WTC11 (cell line): Measurements from ENCODE around the gene PALMD. TPM values are rescaled to one million over a fixed set of nuclear protein-coding genes. Genes with fewer than 3 reads are reported as not detected.

Experiments used
- ATAC-seq: fragments of 200-7000 bp; cut with Tn5 transposase; 2 replicates; pipeline ENCODE4 v1.10.0; 2021; ENCODE audit warnings: mild to moderate bottlenecking, moderate library complexity
- CTCF ChIA-PET: fragments of 300-600 bp; sonication (Branson Sonifier 250); formaldehyde crosslinking; loops from one replicate; lab custom pipeline; 2021; ENCODE audit warnings: antibody characterized with exemption; lab: Charles Lee
- POLR2A ChIA-PET: fragments of 350-600 bp; sonication (Branson Sonifier 250); formaldehyde crosslinking; loops from one replicate; lab custom pipeline; 2021; ENCODE audit warnings: antibody characterized with exemption; lab: Charles Lee
- DNase-seq: peaks from one replicate; pipeline ENCODE4 v3.0.0; 2021; ENCODE audit warnings: low spot score
- H3K27ac Mint-ChIP-seq: 2 replicates; pipeline ENCODE4 v1.8.0; 2021; ENCODE audit warnings: mixed read lengths
- H3K27me3 Mint-ChIP-seq: 2 replicates; pipeline ENCODE4 v1.8.0; 2021; ENCODE audit warnings: low read depth, mild to moderate bottlenecking, moderate library complexity, mixed read lengths
- H3K36me3 Mint-ChIP-seq: 2 replicates; pipeline ENCODE4 v1.8.0; 2021; ENCODE audit warnings: mixed read lengths
- H3K4me1 Mint-ChIP-seq: 2 replicates; pipeline ENCODE4 v1.8.0; 2022; ENCODE audit warnings: mixed read lengths
- H3K4me3 Mint-ChIP-seq: 2 replicates; pipeline ENCODE4 v1.8.0; 2021; ENCODE audit warnings: mild to moderate bottlenecking, moderate library complexity, mixed read lengths
- H3K9me3 Mint-ChIP-seq: 2 replicates; pipeline ENCODE4 v1.8.0; 2021; ENCODE audit warnings: mixed read lengths
- ATF1 ChIP-seq: sonication (generic); formaldehyde crosslinking; IDR thresholded peaks from 2 replicates; pipeline ENCODE4 v1.8.1; 2023; ENCODE audit warnings: mild to moderate bottlenecking, moderate library complexity, missing genetic modification reagents
- FOXK1 ChIP-seq: sonication (generic); formaldehyde crosslinking; IDR thresholded peaks from 2 replicates; pipeline ENCODE4 v1.8.0; 2022; ENCODE audit warnings: mild to moderate bottlenecking, moderate library complexity, missing genetic modification reagents
- IRF2 ChIP-seq: sonication (generic); formaldehyde crosslinking; IDR thresholded peaks from 2 replicates; pipeline ENCODE4 v1.8.0; 2022; ENCODE audit warnings: low read depth, missing genetic modification reagents, borderline replicate concordance
- NFATC4 ChIP-seq: fragments of 250-450 bp; sonication (Bioruptor Pico); IDR thresholded peaks from 2 replicates; pipeline ENCODE4 v1.9.0; 2021; ENCODE audit warnings: mild to moderate bottlenecking
- NFE2L1 ChIP-seq: sonication (generic); formaldehyde crosslinking; IDR thresholded peaks from 2 replicates; pipeline ENCODE4 v1.8.1; 2023; ENCODE audit warnings: missing genetic modification reagents
- NR1H2 ChIP-seq: sonication (generic); formaldehyde crosslinking; IDR thresholded peaks from 2 replicates; pipeline ENCODE4 v1.9.0; 2021; ENCODE audit warnings: mild to moderate bottlenecking, moderate library complexity, missing genetic modification reagents
- ZBTB21 ChIP-seq: sonication (generic); formaldehyde crosslinking; IDR thresholded peaks from 2 replicates; pipeline ENCODE4 v1.8.1; 2023; ENCODE audit warnings: mild to moderate bottlenecking, missing genetic modification reagents, borderline replicate concordance
- ZNF263 ChIP-seq: sonication (generic); formaldehyde crosslinking; IDR thresholded peaks from 2 replicates; pipeline ENCODE4 v1.8.1; 2022; ENCODE audit warnings: low read depth, mild to moderate bottlenecking, moderate library complexity, missing genetic modification reagents
- ZNF317 ChIP-seq: sonication (generic); formaldehyde crosslinking; IDR thresholded peaks from 2 replicates; pipeline ENCODE4 v1.8.1; 2023; ENCODE audit warnings: low read depth, mild to moderate bottlenecking, moderate library complexity, missing genetic modification reagents, borderline replicate concordance
- ZNF396 ChIP-seq: fragments of 250-450 bp; sonication (Bioruptor Pico); IDR thresholded peaks from 2 replicates; pipeline ENCODE4 v1.8.0; 2021; ENCODE audit warnings: mild to moderate bottlenecking, moderate library complexity, borderline replicate concordance
- ZNF416 ChIP-seq: fragments of 250-450 bp; sonication (Bioruptor Pico); IDR thresholded peaks from 2 replicates; pipeline ENCODE4 v1.9.0; 2021; ENCODE audit warnings: mild to moderate bottlenecking, inconsistent platforms
- total RNA-seq: library from RNA; stranded (reverse); gene quantifications from 3 replicates; pipeline ENCODE4 v1.2.3, GENCODE V29; 2021
- TF ChIP-seq, protein P1 (sequence below): sonication (generic); formaldehyde crosslinking; IDR thresholded peaks from 2 replicates; pipeline ENCODE4 v1.8.1; 2023; ENCODE audit warnings: mild to moderate bottlenecking, missing genetic modification reagents
- TF ChIP-seq, protein P2 (sequence below): fragments of 250-450 bp; sonication (Bioruptor Pico); IDR thresholded peaks from 2 replicates; pipeline ENCODE4 v1.9.0; 2021; ENCODE audit warnings: mild to moderate bottlenecking, borderline replicate concordance
- TF ChIP-seq, protein P3 (sequence below): sonication (generic); formaldehyde crosslinking; IDR thresholded peaks from 2 replicates; pipeline ENCODE4 v1.8.0; 2022; ENCODE audit warnings: mild to moderate bottlenecking, missing genetic modification reagents
- TF ChIP-seq, protein P4 (sequence below): sonication (generic); formaldehyde crosslinking; IDR thresholded peaks from 2 replicates; pipeline ENCODE4 v1.8.0; 2022; ENCODE audit warnings: mild to moderate bottlenecking, missing genetic modification reagents
- TF ChIP-seq, protein P5 (sequence below): sonication (generic); formaldehyde crosslinking; IDR thresholded peaks from 2 replicates; pipeline ENCODE4 v1.8.0; 2023; ENCODE audit warnings: missing genetic modification reagents, mild to moderate bottlenecking, borderline replicate concordance
- TF ChIP-seq, protein P6 (sequence below): sonication (generic); formaldehyde crosslinking; IDR thresholded peaks from 2 replicates; pipeline ENCODE4 v1.8.0; 2023; ENCODE audit warnings: missing genetic modification reagents
- TF ChIP-seq, protein P7 (sequence below): fragments of 200-600 bp; IDR thresholded peaks from 2 replicates; pipeline ENCODE4 v1.8.0; 2022; ENCODE audit warnings: antibody characterized with exemption
- TF ChIP-seq, protein P8 (sequence below): fragments of 250-450 bp; sonication (Bioruptor Pico); IDR thresholded peaks from 2 replicates; pipeline ENCODE4 v1.9.0; 2021; ENCODE audit warnings: mild to moderate bottlenecking
- TF ChIP-seq, protein P9 (sequence below): sonication (generic); formaldehyde crosslinking; conservative IDR thresholded peaks from 2 replicates; pipeline ENCODE4 v1.8.1; 2022; ENCODE audit warnings: mild to moderate bottlenecking, missing genetic modification reagents

PALMD gene
- total RNA-seq, 1 experiment from 2014 or later, result 0.07 TPM

DNA sequence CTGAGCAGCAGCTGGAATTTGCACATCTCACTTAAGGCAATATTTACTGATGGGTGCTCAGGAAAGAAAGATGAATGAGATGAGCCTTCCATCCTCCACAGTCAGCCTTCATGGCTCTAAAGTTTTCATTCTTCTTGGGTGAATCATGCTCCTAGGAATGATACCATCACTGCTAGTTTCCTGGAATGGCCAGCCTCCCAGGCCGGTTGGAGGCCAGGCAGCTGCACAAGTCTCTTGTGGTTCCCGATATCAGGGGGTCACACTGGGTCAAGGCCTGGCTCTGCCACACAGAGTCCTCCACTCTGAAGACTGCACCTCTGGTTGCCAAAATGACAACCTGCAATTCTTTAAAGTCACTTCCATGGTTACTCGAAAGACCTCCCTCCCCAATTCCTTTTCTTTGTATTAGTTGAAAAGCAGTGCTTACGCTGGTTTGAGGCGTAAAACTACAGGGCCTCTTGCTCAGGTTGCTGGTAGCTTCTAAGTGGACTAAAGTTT lies 46.2 kb upstream of the PALMD start (continued):
- TF ChIP-seq, protein P1, sequence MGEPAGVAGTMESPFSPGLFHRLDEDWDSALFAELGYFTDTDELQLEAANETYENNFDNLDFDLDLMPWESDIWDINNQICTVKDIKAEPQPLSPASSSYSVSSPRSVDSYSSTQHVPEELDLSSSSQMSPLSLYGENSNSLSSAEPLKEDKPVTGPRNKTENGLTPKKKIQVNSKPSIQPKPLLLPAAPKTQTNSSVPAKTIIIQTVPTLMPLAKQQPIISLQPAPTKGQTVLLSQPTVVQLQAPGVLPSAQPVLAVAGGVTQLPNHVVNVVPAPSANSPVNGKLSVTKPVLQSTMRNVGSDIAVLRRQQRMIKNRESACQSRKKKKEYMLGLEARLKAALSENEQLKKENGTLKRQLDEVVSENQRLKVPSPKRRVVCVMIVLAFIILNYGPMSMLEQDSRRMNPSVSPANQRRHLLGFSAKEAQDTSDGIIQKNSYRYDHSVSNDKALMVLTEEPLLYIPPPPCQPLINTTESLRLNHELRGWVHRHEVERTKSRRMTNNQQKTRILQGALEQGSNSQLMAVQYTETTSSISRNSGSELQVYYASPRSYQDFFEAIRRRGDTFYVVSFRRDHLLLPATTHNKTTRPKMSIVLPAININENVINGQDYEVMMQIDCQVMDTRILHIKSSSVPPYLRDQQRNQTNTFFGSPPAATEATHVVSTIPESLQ, result no peak
- TF ChIP-seq NFE2L1 (CRISPR knock-in tag), result no peak
- TF ChIP-seq, protein P2, sequence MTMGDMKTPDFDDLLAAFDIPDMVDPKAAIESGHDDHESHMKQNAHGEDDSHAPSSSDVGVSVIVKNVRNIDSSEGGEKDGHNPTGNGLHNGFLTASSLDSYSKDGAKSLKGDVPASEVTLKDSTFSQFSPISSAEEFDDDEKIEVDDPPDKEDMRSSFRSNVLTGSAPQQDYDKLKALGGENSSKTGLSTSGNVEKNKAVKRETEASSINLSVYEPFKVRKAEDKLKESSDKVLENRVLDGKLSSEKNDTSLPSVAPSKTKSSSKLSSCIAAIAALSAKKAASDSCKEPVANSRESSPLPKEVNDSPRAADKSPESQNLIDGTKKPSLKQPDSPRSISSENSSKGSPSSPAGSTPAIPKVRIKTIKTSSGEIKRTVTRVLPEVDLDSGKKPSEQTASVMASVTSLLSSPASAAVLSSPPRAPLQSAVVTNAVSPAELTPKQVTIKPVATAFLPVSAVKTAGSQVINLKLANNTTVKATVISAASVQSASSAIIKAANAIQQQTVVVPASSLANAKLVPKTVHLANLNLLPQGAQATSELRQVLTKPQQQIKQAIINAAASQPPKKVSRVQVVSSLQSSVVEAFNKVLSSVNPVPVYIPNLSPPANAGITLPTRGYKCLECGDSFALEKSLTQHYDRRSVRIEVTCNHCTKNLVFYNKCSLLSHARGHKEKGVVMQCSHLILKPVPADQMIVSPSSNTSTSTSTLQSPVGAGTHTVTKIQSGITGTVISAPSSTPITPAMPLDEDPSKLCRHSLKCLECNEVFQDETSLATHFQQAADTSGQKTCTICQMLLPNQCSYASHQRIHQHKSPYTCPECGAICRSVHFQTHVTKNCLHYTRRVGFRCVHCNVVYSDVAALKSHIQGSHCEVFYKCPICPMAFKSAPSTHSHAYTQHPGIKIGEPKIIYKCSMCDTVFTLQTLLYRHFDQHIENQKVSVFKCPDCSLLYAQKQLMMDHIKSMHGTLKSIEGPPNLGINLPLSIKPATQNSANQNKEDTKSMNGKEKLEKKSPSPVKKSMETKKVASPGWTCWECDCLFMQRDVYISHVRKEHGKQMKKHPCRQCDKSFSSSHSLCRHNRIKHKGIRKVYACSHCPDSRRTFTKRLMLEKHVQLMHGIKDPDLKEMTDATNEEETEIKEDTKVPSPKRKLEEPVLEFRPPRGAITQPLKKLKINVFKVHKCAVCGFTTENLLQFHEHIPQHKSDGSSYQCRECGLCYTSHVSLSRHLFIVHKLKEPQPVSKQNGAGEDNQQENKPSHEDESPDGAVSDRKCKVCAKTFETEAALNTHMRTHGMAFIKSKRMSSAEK (CRISPR knock-in tag), result no peak
- no peak for TF ChIP-seq IRF2 (CRISPR knock-in tag)
- no peak for TF ChIP-seq ZNF317

DNA sequence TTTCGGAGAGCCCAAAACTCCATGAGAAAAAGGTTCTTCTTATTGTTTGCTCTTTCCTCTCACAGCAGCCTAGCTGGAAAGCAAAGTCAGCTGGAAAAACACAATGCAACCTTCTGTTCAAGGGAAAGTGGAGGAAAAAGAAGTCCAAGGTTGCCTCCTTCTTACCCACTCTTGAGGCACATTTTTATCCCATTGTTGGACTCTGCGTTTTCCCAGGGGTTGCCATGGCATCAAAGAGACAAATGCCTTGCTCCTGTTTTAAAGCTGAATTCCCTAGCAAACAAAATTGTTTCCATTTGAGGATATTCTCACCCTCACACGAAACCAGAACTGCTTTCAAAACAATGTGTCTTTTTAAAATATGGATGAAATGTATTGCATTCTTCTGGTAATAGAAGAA lies 45.1 kb upstream of the PALMD start:
- Mint-ChIP-seq H3K36me3 (no peaks in the 10 kb centered on the region), H3K4me3 (no peak overlapping the region), H3K27me3 (no peaks in the 10 kb centered on the region), H3K27ac (no peak overlapping the region), H3K9me3 (peaks cover 8% of the 10 kb centered on the region), H3K4me1 (no peaks in the 10 kb centered on the region)
- no peak for TF ChIP-seq NR1H2 (CRISPR knock-in tag)
- no peak for TF ChIP-seq ZBTB21 (CRISPR knock-in tag)
- TF ChIP-seq ZNF416 (CRISPR knock-in tag), result no peak
- no peak for TF ChIP-seq NFATC4
- TF ChIP-seq, protein P3, sequence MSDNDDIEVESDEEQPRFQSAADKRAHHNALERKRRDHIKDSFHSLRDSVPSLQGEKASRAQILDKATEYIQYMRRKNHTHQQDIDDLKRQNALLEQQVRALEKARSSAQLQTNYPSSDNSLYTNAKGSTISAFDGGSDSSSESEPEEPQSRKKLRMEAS, result no peak
- TF ChIP-seq, protein P4, sequence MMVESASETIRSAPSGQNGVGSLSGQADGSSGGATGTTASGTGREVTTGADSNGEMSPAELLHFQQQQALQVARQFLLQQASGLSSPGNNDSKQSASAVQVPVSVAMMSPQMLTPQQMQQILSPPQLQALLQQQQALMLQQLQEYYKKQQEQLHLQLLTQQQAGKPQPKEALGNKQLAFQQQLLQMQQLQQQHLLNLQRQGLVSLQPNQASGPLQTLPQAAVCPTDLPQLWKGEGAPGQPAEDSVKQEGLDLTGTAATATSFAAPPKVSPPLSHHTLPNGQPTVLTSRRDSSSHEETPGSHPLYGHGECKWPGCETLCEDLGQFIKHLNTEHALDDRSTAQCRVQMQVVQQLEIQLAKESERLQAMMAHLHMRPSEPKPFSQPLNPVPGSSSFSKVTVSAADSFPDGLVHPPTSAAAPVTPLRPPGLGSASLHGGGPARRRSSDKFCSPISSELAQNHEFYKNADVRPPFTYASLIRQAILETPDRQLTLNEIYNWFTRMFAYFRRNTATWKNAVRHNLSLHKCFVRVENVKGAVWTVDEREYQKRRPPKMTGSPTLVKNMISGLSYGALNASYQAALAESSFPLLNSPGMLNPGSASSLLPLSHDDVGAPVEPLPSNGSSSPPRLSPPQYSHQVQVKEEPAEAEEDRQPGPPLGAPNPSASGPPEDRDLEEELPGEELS (CRISPR knock-in tag), result no peak
- TF ChIP-seq, protein P5, sequence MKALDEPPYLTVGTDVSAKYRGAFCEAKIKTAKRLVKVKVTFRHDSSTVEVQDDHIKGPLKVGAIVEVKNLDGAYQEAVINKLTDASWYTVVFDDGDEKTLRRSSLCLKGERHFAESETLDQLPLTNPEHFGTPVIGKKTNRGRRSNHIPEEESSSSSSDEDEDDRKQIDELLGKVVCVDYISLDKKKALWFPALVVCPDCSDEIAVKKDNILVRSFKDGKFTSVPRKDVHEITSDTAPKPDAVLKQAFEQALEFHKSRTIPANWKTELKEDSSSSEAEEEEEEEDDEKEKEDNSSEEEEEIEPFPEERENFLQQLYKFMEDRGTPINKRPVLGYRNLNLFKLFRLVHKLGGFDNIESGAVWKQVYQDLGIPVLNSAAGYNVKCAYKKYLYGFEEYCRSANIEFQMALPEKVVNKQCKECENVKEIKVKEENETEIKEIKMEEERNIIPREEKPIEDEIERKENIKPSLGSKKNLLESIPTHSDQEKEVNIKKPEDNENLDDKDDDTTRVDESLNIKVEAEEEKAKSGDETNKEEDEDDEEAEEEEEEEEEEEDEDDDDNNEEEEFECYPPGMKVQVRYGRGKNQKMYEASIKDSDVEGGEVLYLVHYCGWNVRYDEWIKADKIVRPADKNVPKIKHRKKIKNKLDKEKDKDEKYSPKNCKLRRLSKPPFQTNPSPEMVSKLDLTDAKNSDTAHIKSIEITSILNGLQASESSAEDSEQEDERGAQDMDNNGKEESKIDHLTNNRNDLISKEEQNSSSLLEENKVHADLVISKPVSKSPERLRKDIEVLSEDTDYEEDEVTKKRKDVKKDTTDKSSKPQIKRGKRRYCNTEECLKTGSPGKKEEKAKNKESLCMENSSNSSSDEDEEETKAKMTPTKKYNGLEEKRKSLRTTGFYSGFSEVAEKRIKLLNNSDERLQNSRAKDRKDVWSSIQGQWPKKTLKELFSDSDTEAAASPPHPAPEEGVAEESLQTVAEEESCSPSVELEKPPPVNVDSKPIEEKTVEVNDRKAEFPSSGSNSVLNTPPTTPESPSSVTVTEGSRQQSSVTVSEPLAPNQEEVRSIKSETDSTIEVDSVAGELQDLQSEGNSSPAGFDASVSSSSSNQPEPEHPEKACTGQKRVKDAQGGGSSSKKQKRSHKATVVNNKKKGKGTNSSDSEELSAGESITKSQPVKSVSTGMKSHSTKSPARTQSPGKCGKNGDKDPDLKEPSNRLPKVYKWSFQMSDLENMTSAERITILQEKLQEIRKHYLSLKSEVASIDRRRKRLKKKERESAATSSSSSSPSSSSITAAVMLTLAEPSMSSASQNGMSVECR (CRISPR knock-in tag), result no peak
- no peak for TF ChIP-seq FOXK1
- TF ChIP-seq ZNF396 (CRISPR knock-in tag), result no peak
- TF ChIP-seq, protein P6, sequence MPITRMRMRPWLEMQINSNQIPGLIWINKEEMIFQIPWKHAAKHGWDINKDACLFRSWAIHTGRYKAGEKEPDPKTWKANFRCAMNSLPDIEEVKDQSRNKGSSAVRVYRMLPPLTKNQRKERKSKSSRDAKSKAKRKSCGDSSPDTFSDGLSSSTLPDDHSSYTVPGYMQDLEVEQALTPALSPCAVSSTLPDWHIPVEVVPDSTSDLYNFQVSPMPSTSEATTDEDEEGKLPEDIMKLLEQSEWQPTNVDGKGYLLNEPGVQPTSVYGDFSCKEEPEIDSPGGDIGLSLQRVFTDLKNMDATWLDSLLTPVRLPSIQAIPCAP, result no peak
- TF ChIP-seq ZNF263, result no peak
- TF ChIP-seq ATF1 (CRISPR knock-in tag), result no peak
- TF ChIP-seq, protein P7, sequence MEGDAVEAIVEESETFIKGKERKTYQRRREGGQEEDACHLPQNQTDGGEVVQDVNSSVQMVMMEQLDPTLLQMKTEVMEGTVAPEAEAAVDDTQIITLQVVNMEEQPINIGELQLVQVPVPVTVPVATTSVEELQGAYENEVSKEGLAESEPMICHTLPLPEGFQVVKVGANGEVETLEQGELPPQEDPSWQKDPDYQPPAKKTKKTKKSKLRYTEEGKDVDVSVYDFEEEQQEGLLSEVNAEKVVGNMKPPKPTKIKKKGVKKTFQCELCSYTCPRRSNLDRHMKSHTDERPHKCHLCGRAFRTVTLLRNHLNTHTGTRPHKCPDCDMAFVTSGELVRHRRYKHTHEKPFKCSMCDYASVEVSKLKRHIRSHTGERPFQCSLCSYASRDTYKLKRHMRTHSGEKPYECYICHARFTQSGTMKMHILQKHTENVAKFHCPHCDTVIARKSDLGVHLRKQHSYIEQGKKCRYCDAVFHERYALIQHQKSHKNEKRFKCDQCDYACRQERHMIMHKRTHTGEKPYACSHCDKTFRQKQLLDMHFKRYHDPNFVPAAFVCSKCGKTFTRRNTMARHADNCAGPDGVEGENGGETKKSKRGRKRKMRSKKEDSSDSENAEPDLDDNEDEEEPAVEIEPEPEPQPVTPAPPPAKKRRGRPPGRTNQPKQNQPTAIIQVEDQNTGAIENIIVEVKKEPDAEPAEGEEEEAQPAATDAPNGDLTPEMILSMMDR, result no peak
- no peak for TF ChIP-seq ZNF317
- TF ChIP-seq, protein P8, sequence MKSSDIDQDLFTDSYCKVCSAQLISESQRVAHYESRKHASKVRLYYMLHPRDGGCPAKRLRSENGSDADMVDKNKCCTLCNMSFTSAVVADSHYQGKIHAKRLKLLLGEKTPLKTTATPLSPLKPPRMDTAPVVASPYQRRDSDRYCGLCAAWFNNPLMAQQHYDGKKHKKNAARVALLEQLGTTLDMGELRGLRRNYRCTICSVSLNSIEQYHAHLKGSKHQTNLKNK, result no peak
- TF ChIP-seq, protein P9, sequence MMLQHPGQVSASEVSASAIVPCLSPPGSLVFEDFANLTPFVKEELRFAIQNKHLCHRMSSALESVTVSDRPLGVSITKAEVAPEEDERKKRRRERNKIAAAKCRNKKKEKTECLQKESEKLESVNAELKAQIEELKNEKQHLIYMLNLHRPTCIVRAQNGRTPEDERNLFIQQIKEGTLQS (CRISPR knock-in tag), result no peak
- CTCF ChIA-PET, result interaction anchor here (0.8 kb wide), 1 partner anchor 375 kb away, joined by 3 read pairs; no protein-coding TSS in a partner anchor
- no peak for DNase-seq
- POLR2A ChIA-PET, result no interaction called here
- no peak for ATAC-seq
